HG03045 (cell line): ENCODE measurements around the gene KCNJ4.

Experiments
- ATAC-seq: cut with Tn5 transposase; IDR thresholded peaks from one replicate; pipeline ENCODE4 v1.9.1; 2021; ENCODE audit warnings: mild to moderate bottlenecking, moderate library complexity; ENCODE audit not compliant: unreplicated experiment

KCNJ4 gene

GRCh38 chr22:38435010-38435409, 20.0 kb downstream of the KCNJ4 start:
- no peak for ATAC-seq

GRCh38 chr22:38433871-38434270, 21.1 kb downstream of the KCNJ4 start:
- ATAC-seq = no peak

- no peak for ATAC-seq
Observed at GRCh38 chr22:38432264-38432663, 22.7 kb downstream of the KCNJ4 start.

- no peak for ATAC-seq
Observed at GRCh38 chr22:38431266-38432010, 23.6 kb downstream of the KCNJ4 start.

GRCh38 chr22:38429499-38430068, 25.4 kb downstream of the KCNJ4 start:
- ATAC-seq = no peak

GRCh38 chr22:38428714-38429113, 26.3 kb downstream of the KCNJ4 start:
- ATAC-seq = no peak

- no peak for ATAC-seq
Observed at GRCh38 chr22:38427940-38428339, 27.1 kb downstream of the KCNJ4 start.

GRCh38 chr22:38427465-38427864, 27.5 kb downstream of the KCNJ4 start:
- no peak for ATAC-seq

- ATAC-seq = no peak
Observed at GRCh38 chr22:38426628-38427027, 28.4 kb downstream of the KCNJ4 start.

GRCh38 chr22:38424525-38425080, 30.4 kb downstream of the KCNJ4 start:
- no peak for ATAC-seq

- ATAC-seq = no peak
Observed at GRCh38 chr22:38423512-38424503, 31.2 kb downstream of the KCNJ4 start.

- ATAC-seq = no peak
Observed at GRCh38 chr22:38422611-38423511, 32.1 kb downstream of the KCNJ4 start.

GRCh38 chr22:38420734-38421133, 34.3 kb downstream of the KCNJ4 start:
- ATAC-seq = no peak

GRCh38 chr22:38419858-38420160, 35.2 kb downstream of the KCNJ4 start:
- ATAC-seq = no peak

- ATAC-seq = no peak
Observed at GRCh38 chr22:38419121-38419857, 35.7 kb downstream of the KCNJ4 start.

- no peak for ATAC-seq
Observed at GRCh38 chr22:38418589-38418988, 36.4 kb downstream of the KCNJ4 start.

GRCh38 chr22:38417252-38418060, 37.5 kb downstream of the KCNJ4 start:
- ATAC-seq = no peak

- no peak for ATAC-seq
Observed at GRCh38 chr22:38416621-38417251, 38.3 kb downstream of the KCNJ4 start.
